Smooth muscle cell of trachea (primary cell): ENCODE results near the gene TM2D3. TPM values are rescaled to one million over a fixed set of nuclear protein-coding genes. Genes with fewer than 3 reads are reported as not detected.

ENCODE experiments used
- total RNA-seq: library from RNA; depleted of rRNA; stranded (reverse); fragments of >200 nt; gene quantifications from 2 replicates; pipeline ENCODE4 v1.2.1, GENCODE V29; 2014

The TM2D3 gene
- total RNA-seq = 44.8 and 52.6 TPM in 2 replicates

DNA sequence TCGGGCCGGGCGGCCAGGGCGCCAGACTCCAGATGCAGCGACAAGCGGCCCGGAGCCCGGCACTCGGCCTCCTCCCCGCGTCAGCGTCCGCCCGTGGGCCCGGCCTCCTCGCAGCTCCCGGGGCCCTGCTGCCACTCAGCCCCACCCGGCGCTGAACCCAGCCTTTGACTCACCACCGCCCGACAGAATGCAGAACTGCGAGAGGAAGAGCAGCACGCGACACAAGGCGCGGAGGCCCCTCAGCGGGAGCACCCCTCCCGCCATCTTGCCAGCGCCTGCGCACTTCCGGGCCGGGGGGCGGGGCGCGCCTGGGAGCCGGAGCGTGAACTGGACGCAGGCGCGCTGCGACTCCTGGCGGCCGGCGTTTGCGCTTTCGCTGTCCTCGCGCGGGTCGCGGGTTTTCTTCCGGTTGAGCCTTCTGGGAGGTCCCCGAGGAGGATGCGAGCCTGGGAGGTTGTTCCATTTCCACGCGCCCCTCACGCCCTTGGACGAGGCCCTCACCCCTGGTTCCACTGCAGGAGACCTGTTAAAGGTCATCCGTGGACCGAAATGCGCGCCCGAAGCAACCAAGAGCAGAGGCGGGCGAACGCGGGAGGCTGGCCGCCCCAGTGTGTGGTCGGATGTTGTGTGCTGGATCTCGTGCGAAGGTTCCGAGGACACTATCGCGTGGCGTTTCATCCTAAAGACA lies at the start of gene TM2D3:
Gene TM2D3, minus strand, starts transcription at position 284 of the 688 bp plus-strand sequence. Its CDS starts 20 bp downstream, at position 264.

Other genes starting within 250 kb of the TM2D3 start
- 0.15 and 0.50 TPM in 2 replicates for gene PCSK6, start 162.7 kb downstream of the TM2D3 start, total RNA-seq
- 24.3 and 24.6 TPM in 2 replicates for gene TARS3, start 72.1 kb upstream of the TM2D3 start, total RNA-seq
- 0.17 TPM in 1 of 2 replicates, not detected in the other for gene OR4F6, start 151.1 kb upstream of the TM2D3 start, total RNA-seq
- gene OR4F15, start 159.8 kb upstream of the TM2D3 start, total RNA-seq = under 0.01 and 0.29 TPM in 2 replicates